COR-L47 (cell line): Measurements from ENCODE around the gene FAM174C.

ENCODE experiments used
- DNase-seq: peaks from one replicate; lab custom pipeline; 2025; lab: John Stamatoyannopoulos, UW

Gene FAM174C

GRCh38 chr19:1286487-1287353, 11.4 kb downstream of the FAM174C start:
- DNase-seq = no peak

GRCh38 chr19:1287354-1288225, 12.3 kb downstream of the FAM174C start:
- DNase-seq = no peak

- no peak for DNase-seq
These were observed 12.9 kb downstream of the FAM174C start for GRCh38 chr19:1288226-1288612.

GRCh38 chr19:1288833-1289685, 13.7 kb downstream of the FAM174C start:
- DNase-seq = no peak

GRCh38 chr19:1289686-1290025, 14.3 kb downstream of the FAM174C start:
- no peak for DNase-seq

- no peak for DNase-seq
These were observed 14.9 kb downstream of the FAM174C start for GRCh38 chr19:1290196-1290702.

GRCh38 chr19:1290703-1291651, 15.6 kb downstream of the FAM174C start:
- no peak for DNase-seq

- no peak for DNase-seq
These were observed 16.6 kb downstream of the FAM174C start for GRCh38 chr19:1291761-1292418.

GRCh38 chr19:1292419-1293151, 17.3 kb downstream of the FAM174C start:
- no peak for DNase-seq

GRCh38 chr19:1293782-1294604, 18.7 kb downstream of the FAM174C start:
- no peak for DNase-seq

- no peak for DNase-seq
These were observed 19.4 kb downstream of the FAM174C start for GRCh38 chr19:1294688-1295087.

GRCh38 chr19:1295169-1296012, 20.1 kb downstream of the FAM174C start:
- no peak for DNase-seq

GRCh38 chr19:1296078-1296477, 20.7 kb downstream of the FAM174C start:
- DNase-seq = no peak

- DNase-seq = no peak
These were observed 21.4 kb downstream of the FAM174C start for GRCh38 chr19:1296575-1297271.

GRCh38 chr19:1298235-1298634, 22.9 kb downstream of the FAM174C start:
- DNase-seq = no peak

GRCh38 chr19:1299801-1300200, 24.5 kb downstream of the FAM174C start:
- DNase-seq = no peak
